Measurements from ENCODE around the gene SNAPC3. TPM values are rescaled to one million over a fixed set of nuclear protein-coding genes. Genes with fewer than 3 reads are reported as not detected.

The SNAPC3 gene
- total and polyA plus RNA-seq, 4 donors: 10.9 to 75.5 (median 17.7) TPM

DNA sequence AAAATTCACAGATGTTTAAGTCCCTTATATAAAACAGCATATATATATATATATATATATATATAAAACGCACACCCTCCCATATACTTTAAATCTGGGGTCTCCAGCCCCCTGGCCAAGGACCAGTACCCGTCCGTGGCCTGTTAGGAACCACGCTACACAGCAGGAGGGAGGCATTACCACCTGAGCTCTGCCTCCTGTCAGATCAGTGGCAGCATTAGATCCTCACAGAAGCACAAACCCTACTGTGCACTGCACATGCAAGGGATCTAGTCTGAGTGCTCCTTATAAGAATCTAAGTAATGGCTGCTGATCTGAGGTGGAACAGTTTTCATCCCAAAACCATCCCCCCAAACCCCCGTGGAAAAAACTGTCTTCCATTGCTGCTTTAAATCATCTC, 79.1 kb downstream of the SNAPC3 start:
- no peaks in the 10 kb centered on the region for H3K27me3 ChIP-seq (ENCODE audit: control insufficient read depth in 3 of 3, insufficient read depth in 3 of 3, low read length in 2 of 3)
- H3K36me3 ChIP-seq (ENCODE audit: control insufficient read depth in 4 of 4, insufficient read depth in 4 of 4, low read length in 4 of 4): peaks cover 5 to 30% (median 15%) of the 10 kb centered on the region in 4 donors
- no peak overlapping the region for H3K4me3 ChIP-seq
- no peak overlapping the region for H3K9ac ChIP-seq (ENCODE audit: insufficient read depth in 1 of 2, low read length in 2 of 2)
- TF ChIP-seq, protein P1, sequence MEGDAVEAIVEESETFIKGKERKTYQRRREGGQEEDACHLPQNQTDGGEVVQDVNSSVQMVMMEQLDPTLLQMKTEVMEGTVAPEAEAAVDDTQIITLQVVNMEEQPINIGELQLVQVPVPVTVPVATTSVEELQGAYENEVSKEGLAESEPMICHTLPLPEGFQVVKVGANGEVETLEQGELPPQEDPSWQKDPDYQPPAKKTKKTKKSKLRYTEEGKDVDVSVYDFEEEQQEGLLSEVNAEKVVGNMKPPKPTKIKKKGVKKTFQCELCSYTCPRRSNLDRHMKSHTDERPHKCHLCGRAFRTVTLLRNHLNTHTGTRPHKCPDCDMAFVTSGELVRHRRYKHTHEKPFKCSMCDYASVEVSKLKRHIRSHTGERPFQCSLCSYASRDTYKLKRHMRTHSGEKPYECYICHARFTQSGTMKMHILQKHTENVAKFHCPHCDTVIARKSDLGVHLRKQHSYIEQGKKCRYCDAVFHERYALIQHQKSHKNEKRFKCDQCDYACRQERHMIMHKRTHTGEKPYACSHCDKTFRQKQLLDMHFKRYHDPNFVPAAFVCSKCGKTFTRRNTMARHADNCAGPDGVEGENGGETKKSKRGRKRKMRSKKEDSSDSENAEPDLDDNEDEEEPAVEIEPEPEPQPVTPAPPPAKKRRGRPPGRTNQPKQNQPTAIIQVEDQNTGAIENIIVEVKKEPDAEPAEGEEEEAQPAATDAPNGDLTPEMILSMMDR (IDR thresholded peaks at IDR 0.05; ENCODE audit: control extremely low read depth, extremely low read depth): no peak
- H3K27ac ChIP-seq (ENCODE audit: low read depth in 1 of 2, low read length in 1 of 2): no peak overlapping the region
- 90 to 93% methylated on average over 5 of the region's 5 CpGs for WGBS, 2 donors
- ATAC-seq (ENCODE audit: insufficient read depth, low FRiP score) (no peak), DNase-seq (no peak)
- H3K9me3 ChIP-seq (ENCODE audit: control insufficient read depth in 4 of 4, insufficient read depth in 3 of 4, low read length in 3 of 4): no peaks in the 10 kb centered on the region
- H3K4me1 ChIP-seq (ENCODE audit: control insufficient read depth in 5 of 5, insufficient read depth in 5 of 5, low read length in 5 of 5): peaks cover 0 to 13% (median 1%) of the 10 kb centered on the region in 5 donors

DNA sequence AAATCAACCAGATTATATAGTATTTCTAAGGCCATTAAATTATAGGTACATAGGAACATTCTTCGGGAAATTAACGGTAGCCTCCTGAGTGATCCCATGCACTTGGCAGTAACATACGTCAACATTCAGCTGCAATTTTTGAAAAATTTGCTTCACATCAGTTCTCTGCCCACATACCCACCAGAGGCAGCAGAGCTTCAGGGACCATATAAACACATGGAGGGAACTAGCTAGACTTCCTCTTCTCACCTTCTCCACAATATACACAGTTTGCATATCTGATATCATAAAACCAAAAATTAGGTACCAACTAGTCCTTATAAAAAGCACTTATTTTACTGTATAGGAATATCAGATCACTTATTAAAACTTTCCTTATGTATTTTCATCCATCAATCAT, 83.2 kb downstream of the SNAPC3 start:
- H3K4me1 ChIP-seq (ENCODE audit: control insufficient read depth in 5 of 5, insufficient read depth in 5 of 5, low read length in 5 of 5): peaks cover 0 to 18% (median 2%) of the 10 kb centered on the region in 5 donors
- no peak for ATAC-seq (ENCODE audit: insufficient read depth, low FRiP score)
- no peaks in the 10 kb centered on the region for H3K9me3 ChIP-seq (ENCODE audit: control insufficient read depth in 4 of 4, insufficient read depth in 3 of 4, low read length in 3 of 4)
- no peak for DNase-seq
- no peak overlapping the region for H3K4me3 ChIP-seq
- H3K27me3 ChIP-seq (ENCODE audit: control insufficient read depth in 3 of 3, insufficient read depth in 3 of 3, low read length in 2 of 3): no peaks in the 10 kb centered on the region
- TF ChIP-seq, protein P1 (IDR thresholded peaks at IDR 0.05; ENCODE audit: control extremely low read depth, extremely low read depth): no peak
- no peak overlapping the region for H3K27ac ChIP-seq (ENCODE audit: low read depth in 1 of 2, low read length in 1 of 2)
- H3K36me3 ChIP-seq (ENCODE audit: control insufficient read depth in 4 of 4, insufficient read depth in 4 of 4, low read length in 4 of 4): peaks cover 8 to 34% (median 17%) of the 10 kb centered on the region in 4 donors
- 69 to 81% methylated on average over 3 of the region's 3 CpGs for WGBS, 2 donors
- no peak overlapping the region for H3K9ac ChIP-seq (ENCODE audit: insufficient read depth in 1 of 2, low read length in 2 of 2)

DNA sequence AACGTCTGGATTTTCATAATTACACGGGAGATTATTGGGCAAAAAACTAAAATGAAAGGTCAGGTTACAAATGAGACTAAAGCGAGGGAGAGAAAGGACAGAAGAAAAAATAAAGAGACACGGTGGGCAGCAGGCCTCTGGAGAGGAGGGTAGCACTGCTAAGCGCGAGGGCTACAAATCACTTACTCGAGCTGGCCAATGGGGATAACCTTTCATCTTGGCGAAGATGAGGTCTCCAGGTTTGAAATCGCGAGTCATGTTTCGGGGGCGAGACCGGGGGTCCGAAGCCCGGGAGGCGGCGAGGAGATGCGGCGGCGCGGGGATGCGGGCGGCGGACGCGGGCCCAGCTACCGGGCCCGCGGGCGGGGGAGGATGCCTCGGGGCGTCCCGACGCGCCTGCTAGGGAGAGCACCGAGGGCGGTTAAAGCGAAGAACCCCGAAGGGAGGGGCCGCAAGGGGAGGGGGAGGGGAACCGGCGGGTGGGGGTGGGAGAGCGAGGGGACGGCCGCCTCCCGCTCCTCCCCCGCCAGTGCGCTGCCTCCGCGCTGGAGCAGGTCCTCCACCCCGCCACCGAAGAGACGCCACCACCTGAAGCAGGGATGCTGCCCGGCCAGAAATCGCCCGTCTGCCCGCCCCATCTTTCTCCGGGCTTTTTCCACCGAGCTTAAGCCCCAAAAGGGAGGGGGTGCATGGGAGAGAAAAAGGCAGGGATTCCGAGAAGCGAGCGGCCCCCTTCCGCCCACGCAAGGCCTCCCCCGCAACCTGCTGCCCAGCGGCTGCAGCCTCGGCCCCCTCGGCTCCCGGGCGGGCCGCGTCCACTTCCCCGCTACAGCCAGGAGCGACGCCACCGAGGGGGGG, 87.5 kb downstream of the SNAPC3 start:
- Histone ChIP-seq H3K9me3 (ENCODE audit: control insufficient read depth in 4 of 4, insufficient read depth in 3 of 4, low read length in 3 of 4) (no peaks in the 10 kb centered on the region), H3K4me3 (peak overlapping the region; percentile 88), H3K27ac (ENCODE audit: low read depth in 1 of 2, low read length in 1 of 2) (peak overlapping the region; percentile 87 to 97), H3K27me3 (ENCODE audit: control insufficient read depth in 3 of 3, insufficient read depth in 3 of 3, low read length in 2 of 3) (no peaks in the 10 kb centered on the region), H3K36me3 (ENCODE audit: control insufficient read depth in 4 of 4, insufficient read depth in 4 of 4, low read length in 4 of 4) (peaks cover 3 to 20% (median 11%) of the 10 kb centered on the region in 4 donors), H3K4me1 (ENCODE audit: control insufficient read depth in 5 of 5, insufficient read depth in 5 of 5, low read length in 5 of 5) (peaks cover 0 to 24% (median 2%) of the 10 kb centered on the region in 5 donors), H3K9ac (ENCODE audit: insufficient read depth in 1 of 2, low read length in 2 of 2) (peak overlapping the region; percentile 75 to 94)
- TF ChIP-seq, protein P1 (IDR thresholded peaks at IDR 0.05; ENCODE audit: control extremely low read depth, extremely low read depth): no peak
- ATAC-seq (ENCODE audit: insufficient read depth, low FRiP score): peak; percentile 87
- 1 to 2% methylated on average over 52 to 76 of the region's 76 CpGs for WGBS, 2 donors
- DNase-seq: peak; percentile 50 to 62 (median 59)

All from lung (tissue), 12 donors.